Measurements from ENCODE around the gene ETS2.
A peak's percentile ranks its signal among the peaks of the same experiment; 100 is the strongest.
"Not testable (repeated sequence)": the region's sequence is repeated elsewhere in the genome, so short reads cannot be mapped to it uniquely, and the experiment has no call there.

ETS2 gene

DNA sequence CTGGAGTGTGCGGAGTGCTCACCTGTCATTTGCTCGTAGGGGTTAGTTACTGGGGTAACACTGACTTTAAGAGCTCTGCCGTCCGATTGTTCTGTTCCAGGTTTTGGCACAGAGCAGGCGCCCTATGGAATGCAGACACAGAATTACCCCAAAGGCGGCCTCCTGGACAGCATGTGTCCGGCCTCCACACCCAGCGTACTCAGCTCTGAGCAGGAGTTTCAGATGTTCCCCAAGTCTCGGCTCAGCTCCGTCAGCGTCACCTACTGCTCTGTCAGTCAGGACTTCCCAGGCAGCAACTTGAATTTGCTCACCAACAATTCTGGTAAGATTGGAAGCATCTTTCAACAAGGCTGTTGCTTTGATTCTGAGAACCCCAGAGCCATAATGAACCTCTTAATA lies 12.6 kb downstream of the ETS2 start:
- DNase-seq (ENCODE audit: low spot score) = no peak

DNA sequence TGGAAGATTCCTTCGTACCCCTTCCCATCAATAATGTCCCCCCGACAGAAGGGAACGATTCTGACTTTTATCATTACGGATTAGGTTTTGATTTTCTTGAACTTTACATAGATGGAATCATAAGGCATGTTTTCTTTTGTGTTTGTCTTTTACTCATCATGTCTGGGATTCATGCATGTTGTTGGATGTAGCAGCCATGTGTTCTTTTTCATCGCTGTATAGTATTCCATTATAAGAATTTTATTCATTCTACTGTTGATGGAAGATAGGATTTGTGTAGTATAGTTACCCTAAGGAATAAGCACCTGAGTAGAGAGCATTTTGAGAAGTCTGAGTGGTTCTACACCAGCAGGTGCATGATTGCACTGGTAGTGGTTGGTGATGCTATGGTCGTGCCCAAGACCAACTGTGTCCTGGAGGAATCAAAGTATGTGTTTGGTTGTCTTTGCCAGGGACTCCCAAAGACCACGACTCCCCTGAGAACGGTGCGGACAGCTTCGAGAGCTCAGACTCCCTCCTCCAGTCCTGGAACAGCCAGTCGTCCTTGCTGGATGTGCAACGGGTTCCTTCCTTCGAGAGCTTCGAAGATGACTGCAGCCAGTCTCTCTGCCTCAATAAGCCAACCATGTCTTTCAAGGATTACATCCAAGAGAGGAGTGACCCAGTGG lies 13.5 kb downstream of the ETS2 start:
- no peak for DNase-seq (ENCODE audit: low spot score)

DNA sequence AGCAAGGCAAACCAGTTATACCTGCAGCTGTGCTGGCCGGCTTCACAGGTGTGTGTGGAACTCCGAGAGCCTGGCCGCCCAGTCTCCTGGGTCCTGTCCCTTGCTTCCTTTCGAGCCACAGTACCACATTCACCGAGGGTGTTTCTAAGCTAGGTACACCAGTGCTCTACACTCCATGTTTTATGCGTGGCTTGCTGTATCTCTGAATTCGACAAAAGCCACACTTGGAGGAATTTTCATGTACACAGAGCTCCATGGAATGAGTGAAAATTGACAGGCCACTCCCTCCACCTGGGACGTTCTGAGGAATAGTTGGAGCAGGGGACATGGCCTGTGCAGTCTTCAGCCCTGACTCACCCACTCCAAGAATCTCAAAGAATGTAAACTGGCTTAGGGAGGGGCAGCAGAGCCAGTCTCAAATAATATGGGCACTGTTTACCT lies 14.0 kb downstream of the ETS2 start:
- no peak for DNase-seq (ENCODE audit: low spot score)

DNA sequence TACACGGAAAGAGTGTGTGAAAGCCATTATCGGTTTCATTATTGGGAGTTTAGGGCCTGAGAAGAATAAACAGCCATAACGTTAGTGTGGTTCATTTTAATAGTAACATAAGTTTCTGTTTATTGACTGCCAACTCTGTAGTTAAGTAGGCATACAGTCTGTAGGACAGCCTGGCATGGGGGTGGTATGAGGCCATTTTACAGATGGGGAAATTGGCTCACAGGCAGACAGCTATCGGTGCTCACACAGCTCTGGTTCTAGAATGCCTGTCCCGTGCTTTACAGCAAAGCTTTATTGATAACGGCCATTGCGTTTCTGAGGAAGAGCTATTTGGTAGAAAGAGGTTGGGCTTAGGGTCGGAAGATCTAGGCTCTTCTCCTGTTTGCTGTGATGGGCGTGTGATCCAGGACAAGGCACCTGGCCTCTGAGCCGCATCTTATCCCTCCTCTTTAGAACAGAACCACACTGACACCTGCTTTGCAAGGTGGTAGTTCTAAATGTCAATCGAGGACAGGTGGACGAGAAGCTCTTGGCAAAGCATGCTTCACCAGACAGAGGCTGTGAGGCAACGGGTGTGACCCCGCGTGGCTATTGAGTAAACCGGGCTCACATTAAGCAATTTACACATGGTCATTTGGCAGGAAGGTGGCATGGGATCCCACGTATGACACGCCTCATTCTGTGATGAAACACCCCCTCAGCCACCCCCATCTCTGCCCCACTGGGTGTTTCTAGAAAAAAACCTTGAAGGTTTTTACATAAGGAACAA lies 14.9 kb downstream of the ETS2 start:
- no peak for DNase-seq (ENCODE audit: low spot score)

DNA sequence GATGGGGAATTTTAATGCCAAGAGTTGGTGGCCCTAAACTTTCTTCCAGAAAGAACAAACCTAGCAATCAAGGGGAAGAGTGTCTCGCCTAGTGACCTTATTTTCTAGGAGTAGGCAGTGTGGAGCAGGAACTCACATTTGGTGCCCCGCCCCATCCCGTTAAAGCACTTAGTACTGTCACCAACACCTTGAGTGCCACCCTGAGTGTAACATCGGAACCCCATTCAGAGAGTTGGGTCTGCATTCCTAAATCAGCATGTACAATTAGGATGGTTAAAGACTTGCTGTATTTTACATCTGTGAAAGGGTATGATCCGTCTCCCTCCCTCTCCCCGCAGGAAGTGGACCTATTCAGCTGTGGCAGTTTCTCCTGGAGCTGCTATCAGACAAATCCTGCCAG lies 15.5 kb downstream of the ETS2 start:
- no peak for DNase-seq (ENCODE audit: low spot score)

DNA sequence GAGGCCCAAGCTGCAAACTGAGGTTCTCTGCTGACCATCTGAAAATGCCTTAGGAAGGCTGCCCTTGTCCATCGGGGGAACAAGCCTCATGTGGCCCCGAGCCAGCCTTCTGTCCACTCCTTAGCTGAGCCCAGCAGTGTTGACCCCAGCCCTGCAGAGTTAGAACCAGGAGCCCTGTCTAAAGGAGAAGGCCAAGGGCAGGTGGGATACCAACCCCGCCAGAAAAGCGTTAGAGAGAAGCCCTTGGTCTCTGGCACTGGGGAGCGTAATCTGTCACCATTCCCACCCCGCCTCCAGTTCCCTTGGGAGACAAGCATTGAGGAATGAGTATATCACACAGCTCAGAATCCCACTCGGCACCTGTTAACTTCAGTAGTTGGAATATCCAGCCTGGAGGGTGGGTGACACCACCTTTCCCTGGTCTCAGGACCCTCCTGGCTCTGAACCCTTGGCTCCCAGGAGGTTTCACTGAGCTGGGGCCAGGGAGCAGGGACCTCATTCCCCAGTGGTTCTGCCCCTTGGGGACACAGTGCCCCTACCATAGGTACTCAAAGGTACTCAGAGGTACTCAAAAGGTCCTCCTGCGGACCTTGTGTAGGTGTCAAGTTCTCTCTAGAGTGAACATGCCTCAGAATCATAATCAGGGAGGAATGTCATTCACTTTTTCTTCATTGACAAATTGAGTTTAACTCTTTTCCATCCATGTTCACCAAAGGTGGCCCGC lies 16.4 kb downstream of the ETS2 start:
- no peak for DNase-seq (ENCODE audit: low spot score)

DNA sequence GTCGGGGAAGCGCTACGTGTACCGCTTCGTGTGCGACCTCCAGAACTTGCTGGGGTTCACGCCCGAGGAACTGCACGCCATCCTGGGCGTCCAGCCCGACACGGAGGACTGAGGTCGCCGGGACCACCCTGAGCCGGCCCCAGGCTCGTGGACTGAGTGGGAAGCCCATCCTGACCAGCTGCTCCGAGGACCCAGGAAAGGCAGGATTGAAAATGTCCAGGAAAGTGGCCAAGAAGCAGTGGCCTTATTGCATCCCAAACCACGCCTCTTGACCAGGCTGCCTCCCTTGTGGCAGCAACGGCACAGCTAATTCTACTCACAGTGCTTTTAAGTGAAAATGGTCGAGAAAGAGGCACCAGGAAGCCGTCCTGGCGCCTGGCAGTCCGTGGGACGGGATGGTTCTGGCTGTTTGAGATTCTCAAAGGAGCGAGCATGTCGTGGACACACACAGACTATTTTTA lies 17.1 kb downstream of the ETS2 start:
- DNase-seq (ENCODE audit: low spot score) = no peak

DNA sequence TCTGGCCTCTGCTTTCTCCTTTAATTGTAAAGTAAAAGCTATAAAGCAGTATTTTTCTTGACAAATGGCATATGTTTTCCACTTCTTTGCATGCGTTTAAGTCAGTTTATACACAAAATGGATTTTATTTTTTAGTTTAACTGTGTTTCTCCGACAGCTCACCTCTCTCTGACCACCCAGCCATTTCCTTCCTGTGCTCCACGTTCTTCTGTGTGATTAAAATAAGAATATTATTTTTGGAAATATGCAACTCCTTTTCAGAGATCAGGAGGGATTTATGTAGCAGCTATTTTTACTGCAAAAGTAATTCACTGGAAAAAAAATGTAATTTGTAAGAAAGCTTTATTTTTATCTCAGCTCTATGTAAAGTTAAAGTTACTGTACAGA lies 18.0 kb downstream of the ETS2 start:
- no peak for DNase-seq (ENCODE audit: low spot score)

DNA sequence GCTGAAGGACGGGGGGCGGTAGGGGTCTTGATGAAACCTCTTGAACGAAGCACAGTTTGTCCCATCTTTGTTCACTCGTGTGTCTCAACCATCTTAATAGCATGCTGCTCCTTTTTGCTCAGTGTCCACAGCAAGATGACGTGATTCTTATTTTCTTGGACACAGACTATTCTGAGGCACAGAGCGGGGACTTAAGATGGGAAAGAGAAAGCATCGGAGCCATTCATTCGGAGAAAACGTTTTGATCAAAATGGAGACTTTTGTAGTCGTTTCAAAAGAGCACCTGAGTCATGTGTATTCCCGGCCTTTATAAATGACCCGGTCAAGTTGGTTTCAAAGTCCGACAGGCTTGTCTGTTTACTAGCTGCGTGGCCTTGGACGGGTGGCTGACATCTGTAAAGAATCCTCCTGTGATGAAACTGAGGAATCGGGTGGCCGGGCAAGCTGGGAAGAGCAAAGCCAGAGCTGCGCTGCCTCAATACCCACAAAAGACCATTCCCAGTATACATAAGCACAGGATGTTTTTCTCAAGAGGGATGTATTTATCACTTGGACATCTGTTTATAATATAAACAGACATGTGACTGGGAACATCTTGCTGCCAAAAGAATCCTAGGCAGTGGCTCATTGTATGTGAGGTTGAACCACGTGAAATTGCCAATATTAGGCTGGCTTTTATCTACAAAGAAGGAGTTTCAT lies 18.5 kb downstream of the ETS2 start:
- DNase-seq (ENCODE audit: low spot score) = no peak

DNA sequence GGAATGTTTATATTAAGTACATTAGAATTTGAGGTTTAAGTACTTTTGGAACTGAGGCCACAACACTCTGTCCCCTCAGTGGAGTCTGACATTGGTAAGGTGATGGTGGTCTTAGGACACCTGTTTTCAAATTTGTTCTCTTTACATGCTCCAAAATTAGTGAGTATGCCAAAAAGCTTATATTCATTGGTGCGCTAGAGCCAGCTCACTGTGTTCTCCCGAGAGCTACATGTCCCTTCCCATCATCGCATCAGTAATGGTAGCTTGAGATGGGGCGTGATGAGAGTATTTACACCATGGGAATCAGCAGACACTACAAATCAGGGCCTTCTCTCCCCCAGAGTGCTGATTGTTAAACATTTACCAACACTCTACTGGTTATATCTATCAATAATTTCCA lies 19.5 kb downstream of the ETS2 start:
- DNase-seq (ENCODE audit: low spot score) = no peak

DNA sequence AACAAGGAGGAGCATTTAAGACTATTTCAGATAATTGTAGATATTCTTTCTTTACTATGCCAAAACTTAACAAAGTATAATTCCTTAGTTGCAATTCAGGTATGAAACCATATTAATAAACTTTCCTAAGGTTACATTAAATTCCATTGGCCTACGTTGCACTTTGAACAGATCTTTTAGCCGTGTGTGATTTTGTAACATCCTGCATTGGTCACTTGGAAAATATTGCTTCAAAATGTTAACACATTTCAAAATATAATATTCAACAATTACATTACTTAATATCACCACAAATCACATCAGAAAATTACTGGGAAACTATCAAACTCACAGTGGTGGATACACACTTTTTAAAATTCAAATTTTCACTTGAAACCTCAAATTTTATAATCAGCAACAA lies 20.2 kb downstream of the ETS2 start:
- DNase-seq (ENCODE audit: low spot score) = no peak

DNA sequence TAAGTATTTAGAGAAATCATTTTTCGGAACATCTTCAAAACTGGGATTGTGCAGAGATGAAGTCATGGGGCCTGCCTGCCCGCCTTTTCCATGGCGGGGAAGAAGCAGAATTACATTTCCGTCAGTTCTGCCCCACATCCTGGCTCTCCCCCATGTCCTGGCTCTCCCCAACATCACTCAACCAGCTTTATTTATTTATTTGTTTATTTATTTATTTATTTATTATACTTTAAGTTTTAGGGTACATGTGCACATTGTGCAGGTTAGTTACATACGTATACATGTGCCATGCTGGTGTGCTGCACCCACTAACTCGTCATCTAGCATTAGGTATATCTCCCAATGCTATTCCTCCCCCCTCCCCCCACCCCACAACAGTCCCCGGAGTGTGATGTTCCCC lies 22.4 kb downstream of the ETS2 start:
- not testable (repeated sequence) for DNase-seq (ENCODE audit: low spot score)

DNA sequence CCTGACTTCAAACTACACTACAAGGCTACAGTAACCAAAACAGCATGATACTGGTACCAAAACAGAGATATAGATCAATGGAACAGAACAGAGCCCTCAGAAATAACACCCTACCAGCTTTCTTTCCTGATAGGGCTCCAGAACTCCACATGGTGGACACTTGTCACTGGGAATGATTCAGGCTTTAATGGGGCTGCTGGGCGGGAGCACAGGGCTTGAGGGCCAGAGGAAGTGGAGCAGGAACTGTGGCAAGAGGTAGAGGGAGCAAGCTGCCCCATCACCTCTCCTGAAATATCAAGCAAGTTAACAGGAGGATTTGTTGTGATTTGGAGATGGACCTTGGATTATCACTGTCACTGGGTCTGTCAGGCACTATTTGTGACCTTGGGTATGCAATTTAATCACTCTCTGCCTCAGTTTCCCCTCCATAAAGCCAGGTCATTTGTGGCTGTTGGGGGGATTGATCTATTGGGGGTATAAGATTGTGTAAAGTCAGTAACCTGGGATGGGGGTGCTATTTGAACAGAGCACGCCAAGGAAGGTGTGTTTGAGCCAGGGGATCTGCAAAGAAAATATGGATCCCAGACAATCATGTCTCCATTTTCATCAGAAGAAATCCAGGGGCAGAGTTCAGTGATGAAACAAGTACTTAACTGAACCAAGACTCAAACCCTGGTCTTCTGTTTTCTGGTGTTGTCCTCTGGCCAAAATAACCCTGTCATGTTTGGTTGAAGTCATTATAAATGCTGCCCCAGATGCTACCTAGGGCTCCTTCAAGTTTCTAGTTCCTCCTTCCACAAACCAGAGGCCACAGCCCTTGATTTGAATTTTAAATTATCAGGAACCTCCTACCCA lies 25.2 kb downstream of the ETS2 start:
- DNase-seq (ENCODE audit: low spot score) = no peak

DNA sequence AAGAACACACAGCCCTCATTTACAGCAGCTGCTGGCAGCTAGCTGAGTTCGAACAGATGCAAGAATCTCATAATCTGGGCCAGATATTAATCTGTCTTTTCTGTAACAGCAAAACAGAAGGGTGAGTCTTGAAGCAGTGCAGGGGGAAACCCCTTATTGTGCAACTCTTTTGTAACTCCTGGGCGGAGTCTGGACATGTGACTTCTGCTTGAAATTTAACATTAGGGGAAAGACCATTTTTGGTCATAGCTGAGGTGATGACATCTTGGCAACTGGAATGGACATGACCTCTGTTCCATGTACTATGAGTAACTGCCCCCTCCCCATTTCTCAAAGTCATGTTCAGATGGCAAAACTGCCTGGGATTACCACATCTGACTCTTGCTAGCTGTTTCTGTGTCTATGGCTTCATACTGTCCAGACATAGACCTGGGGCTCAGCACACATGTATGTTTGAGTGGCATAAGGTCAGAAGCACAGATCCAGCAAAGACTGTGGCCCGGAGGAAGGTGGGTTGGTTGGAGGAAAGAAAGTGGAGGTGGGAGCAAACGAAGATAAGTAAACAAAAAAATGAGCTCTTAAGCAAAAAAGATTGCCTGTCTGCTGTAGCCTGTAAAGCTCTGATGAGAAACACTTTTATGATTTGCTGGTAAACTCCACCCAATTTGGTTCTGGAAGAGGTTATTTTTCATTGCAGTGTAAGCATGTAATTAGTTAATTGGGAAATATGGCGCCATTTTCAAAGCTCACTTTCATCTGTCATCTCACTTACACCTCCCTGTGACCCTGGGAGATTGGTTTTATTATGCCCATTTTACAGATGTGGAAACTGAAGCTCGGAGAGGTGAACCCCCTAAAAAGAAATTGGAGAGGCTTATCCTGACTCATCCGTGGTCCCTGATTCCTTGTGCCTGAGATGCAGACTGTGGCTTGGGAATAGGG lies 26.1 kb downstream of the ETS2 start:
- DNase-seq (ENCODE audit: low spot score) = peak; percentile 25

DNA sequence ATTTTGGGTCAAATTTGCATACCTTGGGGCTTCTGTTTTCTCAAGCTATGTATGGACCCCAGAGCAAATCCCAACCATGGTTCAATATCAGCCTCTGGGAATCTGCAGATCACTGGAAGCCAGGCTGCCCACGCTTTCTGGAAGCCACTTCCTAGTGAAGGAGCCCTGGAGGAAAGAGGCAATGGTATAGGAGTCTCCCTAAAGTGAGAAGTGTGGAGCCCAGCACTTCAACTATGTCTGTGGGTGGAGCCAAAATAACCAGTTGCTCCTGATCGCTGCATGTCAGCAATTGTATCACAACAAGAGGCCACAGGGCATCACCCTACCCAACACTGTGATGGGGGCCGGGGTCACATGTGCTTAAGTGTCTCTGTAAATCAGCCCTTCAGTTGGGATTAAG lies 26.9 kb downstream of the ETS2 start:
- no peak for DNase-seq (ENCODE audit: low spot score)

DNA sequence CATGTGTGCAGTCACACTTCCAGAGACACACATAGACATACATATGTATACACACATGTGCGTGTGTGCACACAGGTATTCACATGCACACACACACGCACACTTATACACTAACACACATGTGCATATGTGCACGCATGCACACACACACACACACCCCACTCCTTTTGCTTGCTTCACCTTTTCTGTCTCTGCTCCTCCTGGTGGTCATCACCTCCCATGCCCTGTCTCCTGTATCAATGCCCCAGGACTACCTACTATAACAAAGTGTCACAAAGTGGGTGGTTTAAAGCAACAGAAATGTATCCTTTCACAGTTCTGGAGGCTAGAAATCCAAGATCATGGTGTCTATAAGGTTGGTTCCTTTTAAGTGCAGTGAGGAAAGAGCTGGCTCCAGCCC lies 27.4 kb downstream of the ETS2 start:
- no peak for DNase-seq (ENCODE audit: low spot score)

DNA sequence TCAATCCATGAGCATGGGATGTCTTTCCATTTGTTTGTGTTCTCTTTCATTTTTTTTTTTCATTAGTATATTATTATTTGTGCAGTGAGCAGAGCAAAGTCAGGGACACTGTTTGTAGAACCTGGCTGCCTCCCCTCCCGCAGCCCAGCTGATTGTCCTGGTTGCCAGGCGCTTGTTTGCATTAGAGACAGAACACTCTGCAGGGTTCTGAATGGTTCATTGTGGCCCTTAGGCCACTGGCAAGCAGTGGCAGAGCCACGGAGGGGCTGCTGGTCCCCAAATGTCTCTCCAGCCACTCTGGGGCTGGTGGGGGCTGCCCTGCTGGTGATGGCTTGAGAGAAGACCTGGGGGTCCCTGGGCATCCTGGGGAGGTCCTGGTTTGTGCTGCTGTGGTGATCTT lies 29.0 kb downstream of the ETS2 start:
- no peak for DNase-seq (ENCODE audit: low spot score)

DNA sequence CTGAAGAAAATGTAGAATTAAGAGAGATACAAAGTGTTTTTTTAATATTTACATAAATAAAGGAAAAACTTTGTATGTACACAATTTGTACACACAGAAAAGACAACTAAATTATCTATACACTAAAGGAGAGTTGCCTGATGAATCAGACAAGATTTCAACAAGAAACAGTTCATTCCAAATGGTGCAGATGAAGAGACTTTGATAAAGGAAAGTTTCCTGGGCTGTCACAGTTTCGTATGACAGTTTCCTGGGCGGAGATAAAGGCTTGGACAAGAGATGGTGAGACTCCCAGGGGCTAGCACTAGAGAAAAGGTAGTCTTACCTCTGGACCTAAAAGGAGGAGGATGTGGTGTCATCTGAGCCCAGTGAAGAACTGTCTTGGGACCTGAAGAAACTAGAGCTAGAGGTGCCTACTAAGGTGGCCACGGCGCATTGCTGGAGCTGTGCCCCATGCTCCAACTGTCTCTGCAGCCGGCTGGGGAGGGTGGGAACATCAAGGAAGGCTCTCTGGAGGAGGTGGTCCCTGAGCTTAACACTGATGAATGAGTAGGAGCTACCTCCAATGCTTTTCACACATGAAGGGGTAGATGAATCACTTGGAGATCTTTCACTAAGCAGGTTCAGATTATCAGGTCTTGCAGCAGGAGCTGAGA lies 32.2 kb downstream of the ETS2 start:
- no peak for DNase-seq (ENCODE audit: low spot score)

DNA sequence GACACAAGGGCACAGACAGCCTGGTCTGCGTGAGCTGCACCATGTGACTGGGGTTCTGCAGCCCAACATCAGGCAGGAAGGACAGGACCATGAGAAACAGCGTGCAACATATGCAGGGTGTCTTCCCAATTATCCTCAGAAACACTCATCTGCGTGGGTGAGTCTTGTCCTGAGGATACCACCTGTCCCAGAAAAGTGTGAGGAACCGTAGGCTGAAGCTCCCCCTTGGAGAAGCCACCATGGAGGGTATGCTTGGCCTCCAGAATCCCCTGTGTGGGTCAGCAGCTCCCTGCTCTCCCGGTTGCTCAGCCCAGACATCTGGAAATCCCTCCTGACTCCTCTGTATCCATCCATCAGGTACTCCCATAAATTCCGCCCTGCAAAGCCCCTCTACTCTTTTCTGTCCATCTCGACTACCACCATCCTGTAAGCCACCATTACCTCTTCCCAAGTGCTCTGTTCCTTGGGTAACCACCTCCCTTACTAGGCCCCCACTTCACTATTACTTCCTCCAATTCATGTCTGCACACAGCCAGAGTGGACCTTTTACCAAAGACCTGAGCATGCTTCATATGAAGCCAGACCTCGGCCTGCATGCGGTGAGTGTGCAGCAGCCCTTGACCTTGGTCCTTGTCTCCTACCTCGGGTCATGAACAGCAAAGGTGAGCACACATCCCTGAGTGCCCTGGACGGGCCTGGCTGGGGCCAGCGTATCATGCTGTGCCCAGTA lies 33.0 kb downstream of the ETS2 start:
- DNase-seq (ENCODE audit: low spot score) = no peak

All from CD4-positive, alpha-beta T cell treated with Interleukin-6 at 100 ng/mL for 8 hours (primary cell).